GM23248 (cell line): Measurements from ENCODE around the gene THEM4.

ENCODE experiments used
- EZH2 ChIP-seq: fragments of 200-600 bp; sonication (generic); IDR thresholded peaks from 2 replicates; pipeline ENCODE4 v1.6.1; 2018; ENCODE audit warnings: antibody characterized with exemption, mild to moderate bottlenecking; ENCODE audit not compliant: insufficient read depth, poor library complexity, severe bottlenecking
- EZH2phosphoT487 ChIP-seq: fragments of 200-600 bp; sonication (generic); IDR thresholded peaks from 2 replicates; pipeline ENCODE4 v1.6.1; 2018; ENCODE audit warnings: antibody characterized with exemption, moderate library complexity, mild to moderate bottlenecking, low read depth; ENCODE audit not compliant: insufficient read depth

DNA sequence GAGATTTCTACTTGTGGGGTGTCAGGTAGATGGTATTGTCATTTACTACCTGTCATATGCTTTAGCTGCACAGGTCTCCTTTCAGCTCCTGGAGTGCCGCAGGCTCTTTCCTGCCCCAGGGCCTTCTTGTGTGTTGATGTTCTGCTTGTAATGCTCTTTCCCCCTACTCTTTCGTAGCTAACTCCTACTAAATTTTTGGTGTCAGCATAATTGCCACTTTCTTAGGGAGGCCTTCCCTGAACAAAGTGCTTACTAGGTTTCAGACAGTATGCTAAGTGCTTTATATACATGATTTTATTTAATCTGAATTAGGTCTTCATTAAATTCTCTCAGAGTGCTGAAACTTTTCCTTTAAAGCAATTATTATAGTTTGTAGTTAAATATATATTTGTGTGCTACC lies 4.8 kb upstream of the THEM4 start:
- no peak for TF ChIP-seq EZH2
- no peak for TF ChIP-seq EZH2phosphoT487
